Activated gamma-delta T cell (primary cell): ENCODE results near the gene ALPP.
"Not testable (repeated sequence)": the region's sequence is repeated elsewhere in the genome, so short reads cannot be mapped to it uniquely, and the experiment has no call there.

Experiments used
- DNase-seq: peaks from one replicate; lab custom pipeline; 2025; lab: John Stamatoyannopoulos, UW

Gene ALPP

DNA sequence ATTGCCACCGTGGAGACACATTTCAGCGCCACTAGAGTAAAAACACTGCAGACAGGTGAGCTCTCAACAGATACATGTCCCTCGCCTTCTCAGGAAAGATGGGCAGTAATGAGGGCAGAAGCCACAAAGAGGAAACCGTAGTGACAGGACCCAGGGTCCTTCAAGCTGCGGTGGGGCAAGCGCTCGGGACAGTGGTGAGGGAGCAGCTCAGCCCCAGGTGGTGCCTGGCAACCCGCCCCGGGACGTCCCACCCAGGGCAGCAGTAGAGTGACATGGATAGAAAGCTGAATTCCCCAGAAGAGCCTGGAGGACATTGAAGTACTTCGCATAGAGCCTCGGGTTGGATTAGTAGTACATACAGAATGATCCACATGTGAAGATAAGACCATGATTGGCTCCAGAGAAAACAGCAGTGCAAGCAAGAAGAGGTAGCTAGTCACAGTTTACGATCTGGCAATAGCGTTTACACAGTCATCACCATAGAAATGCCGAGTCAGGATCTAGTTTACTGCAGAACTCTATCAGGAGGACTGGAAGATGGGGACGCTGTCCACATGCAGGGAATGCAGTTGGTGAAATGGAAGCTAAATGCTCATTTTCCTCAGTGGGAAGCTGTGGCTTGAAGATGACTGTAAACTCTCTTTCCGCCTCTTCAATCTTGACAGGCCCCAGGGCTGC is 37.4 kb upstream of the ALPP start:
- DNase-seq: no peak

DNA sequence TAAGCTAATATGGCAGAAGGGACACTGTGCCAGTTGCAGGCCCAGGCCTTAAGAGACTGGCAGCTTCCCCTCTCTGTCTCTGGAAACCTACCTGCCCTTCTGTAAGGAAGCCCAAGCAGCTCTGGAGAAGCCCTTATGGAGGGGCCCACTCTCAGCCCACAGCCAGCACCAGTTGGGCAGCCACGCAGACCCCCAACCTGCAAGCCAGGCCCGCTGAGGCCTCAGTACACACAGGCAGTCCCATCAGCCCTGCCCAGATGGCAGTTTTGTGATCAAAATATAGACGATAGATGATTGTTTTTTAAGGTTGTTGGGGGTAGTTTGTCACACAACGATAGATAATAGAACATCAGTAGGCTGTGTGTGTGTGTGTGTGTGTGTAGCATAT is 36.8 kb upstream of the ALPP start:
- no peak for DNase-seq

DNA sequence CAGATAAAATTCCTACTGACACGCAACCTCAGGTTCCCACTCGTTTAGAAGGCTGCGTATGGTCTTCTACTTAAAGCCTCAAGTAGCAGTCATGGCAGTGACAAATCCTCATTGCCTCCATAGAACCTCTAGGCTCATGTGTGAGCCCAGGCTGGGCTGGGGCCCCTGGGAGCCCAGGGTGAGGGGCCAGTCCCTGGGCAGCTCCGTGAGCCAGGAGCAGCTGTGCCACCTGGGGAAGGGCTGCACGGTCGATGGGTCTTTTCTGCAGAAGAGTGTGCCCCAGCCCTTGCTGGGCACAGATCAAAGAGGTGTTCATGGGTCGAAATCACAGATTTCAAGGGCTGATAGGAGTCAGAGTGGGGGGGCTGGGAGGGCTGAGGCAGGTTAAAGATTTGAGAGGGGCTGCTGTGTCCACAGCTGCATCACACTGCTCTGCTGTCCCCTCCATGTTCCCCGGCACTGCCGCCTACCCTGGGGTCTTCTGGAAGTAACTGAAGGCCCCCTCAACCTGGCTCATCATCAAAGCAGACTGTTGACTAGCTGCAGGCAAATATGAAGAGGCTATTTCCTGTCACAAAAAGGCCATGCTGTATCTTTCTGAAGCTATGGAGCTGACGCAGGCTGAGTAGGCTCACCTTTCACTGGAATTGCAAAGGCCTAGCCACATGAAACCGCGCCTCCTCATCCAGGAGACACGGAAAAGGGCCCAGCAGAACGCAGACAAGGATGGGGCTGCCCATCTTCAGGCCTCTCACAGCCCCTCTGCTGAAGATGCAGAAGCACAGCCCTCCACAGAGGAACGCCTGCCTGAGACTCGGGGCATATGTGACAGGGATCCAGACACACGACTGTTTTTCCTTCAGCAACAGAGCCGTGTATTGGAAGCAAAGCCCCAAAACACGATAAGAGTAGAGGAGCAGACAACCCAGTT is 35.7 kb upstream of the ALPP start:
- no peak for DNase-seq

DNA sequence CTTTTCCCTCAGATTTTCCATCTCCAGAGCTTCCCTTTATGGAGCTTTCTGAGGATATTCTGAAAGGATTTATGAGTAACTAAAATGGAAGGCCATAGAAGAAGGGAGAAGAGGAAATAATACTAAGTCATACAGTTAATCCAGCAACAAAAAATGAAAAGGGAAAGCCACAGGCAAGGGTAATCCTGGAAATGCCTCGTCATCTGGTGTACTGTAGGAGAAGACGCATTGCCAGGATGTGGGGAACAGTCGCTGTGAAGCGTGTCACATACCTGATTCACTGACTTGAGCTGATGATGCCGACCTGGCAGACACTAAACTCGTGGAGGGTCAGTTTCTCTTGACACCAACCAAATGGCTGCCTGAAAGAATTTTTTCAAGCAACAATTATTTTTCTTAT is 34.7 kb upstream of the ALPP start:
- DNase-seq: no peak

DNA sequence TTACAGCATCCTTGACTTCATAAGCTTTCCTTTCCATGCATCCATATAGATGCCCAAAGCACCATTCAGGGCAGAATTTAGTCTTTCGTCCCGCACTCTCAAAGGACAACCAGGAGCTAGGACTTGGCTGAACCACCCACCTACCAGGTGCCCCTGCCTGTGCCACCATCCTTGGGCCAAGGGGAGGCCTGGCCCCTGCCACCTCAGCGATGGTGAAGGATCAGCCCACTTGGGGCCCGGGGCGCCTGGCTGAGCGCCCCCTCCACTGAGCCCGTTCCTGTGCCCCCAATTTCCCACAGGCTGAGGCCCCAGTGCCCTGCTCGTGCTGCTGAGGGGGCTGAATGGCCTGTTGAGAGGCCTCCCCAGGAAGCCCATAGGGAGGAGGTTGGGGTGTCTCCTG is 33.3 kb upstream of the ALPP start:
- no peak for DNase-seq

DNA sequence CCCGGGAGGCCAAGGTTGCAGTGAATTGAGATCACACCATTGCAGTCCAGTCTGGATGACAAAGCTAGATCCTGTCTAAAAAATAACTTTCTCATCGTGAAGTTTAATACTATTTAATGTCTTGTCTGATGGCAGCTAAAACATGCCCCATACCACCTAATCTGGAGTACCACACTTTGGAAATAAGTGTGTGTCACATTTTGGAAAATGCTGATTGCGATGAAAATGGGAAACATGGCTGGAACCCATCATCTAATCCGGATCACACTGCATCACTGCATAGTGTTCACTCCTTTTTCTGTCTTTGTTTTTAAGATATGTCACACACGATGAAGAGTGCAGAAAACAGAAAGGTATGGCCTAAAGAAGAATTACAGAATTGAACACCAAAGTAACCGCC is 31.2 kb upstream of the ALPP start:
- DNase-seq: no peak

DNA sequence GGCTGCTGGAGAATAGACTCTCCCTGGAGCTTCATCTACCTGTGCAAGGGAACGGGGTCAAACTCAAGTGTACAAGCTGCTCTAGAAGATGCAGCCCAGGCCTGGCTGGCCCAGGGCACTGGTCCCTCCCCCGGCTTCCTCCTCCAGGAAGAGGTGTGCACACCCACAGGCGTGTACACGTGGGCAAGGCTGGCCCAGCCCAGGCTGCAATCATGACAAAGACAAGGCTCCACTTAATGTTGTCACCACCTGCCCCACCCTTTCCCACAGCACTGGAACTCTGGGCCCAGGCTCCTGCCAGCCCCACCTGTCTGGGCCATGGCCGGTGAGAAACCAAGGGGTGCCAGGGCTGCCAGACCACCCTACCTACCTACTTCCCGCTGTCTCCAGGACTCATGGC is 29.6 kb upstream of the ALPP start:
- DNase-seq: no peak

DNA sequence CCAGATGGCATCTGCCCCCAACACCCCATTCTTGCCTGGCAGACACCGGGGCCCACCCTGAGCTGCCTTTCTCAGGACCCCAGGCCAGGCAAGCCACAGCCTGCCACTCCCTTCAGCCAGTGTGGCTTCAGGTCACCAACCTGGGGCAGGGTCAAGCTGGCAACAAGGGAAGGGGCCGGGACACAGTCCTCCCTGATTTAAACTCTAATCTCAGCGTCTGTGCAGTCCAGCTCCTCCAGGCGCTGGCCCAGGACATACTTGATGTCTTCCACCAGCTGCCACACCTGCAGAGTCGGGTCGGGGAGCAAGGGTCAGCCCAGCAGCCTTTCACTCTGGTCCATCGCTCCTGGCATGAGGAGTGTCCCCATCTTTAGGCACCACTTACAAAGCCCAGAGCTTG is 29.0 kb upstream of the ALPP start:
- DNase-seq: no peak

DNA sequence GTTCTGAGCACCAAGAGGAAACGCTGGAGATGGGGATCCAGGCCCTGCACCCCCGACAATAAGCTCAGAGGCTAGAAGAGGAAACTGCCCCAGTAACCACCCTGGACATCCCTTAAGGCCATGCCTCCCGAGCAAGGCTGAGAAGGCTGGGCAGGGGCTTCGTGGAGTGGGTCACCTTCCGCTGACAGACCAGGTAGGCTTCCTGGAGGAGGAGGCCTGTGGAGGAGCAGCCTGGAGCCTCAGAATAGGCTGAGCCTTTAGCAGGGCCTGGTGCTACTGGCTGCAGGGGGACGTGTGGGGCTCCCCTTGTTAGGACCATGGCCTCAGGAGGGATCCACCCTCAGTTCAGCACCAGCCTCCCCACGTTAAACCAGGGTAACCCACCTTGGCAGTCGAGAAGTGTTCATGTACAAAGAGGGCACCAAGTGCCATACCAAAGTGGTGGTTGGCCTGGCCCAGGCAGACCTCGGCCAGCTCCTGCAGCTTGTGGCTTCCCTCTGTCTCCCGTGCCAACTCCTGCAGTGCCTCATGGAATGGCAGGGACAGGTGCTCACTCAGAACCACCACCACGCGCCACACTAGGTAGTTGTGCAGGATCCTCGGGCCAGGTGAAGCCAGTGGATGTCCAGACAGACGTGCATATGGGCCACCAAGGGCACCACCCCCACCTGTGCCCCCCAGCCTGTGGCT is 28.5 kb upstream of the ALPP start:
- no peak for DNase-seq

DNA sequence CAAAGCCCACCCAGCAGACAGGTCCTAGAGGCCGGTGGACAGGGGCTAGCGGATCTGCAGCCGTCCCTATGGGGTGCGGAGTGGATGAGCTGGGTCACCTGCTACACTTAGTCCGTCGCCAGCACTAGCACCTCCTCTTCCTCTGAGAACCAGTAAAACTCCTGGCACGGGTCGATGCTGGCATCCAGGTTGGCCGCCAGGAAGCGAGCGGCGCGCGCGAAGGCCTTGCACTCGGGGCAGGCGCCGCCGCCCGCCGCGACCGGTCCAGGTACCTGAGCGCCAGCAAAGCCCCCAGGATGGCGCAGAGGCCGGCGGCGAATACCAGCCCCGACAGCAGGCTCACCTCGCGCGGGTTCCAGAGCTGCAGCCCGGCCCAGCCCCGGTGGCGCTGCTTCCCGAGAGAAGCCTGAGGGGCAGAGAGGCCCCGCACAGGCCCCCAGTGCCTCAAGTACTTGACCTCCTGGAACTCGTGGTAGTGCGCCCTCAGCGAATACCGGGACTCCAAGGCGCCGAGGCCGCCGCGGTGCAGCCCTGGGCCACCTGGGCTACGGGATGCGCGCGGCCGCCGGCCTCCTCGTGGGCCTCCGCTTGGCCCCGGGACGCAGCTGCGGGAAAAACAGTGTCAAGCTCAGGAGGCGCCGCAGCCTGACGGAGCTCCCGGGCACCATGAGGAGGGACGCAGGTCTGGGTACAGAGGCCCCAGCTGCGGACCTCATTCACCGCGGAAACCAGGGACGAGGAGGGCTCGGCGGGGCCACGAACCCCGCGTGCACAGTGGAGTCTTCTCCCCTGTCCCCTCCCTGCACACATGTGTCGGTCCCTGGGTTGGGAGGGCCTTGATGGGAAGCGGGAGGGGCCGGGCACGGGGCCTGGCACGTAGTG is 27.5 kb upstream of the ALPP start:
- no peak for DNase-seq

DNA sequence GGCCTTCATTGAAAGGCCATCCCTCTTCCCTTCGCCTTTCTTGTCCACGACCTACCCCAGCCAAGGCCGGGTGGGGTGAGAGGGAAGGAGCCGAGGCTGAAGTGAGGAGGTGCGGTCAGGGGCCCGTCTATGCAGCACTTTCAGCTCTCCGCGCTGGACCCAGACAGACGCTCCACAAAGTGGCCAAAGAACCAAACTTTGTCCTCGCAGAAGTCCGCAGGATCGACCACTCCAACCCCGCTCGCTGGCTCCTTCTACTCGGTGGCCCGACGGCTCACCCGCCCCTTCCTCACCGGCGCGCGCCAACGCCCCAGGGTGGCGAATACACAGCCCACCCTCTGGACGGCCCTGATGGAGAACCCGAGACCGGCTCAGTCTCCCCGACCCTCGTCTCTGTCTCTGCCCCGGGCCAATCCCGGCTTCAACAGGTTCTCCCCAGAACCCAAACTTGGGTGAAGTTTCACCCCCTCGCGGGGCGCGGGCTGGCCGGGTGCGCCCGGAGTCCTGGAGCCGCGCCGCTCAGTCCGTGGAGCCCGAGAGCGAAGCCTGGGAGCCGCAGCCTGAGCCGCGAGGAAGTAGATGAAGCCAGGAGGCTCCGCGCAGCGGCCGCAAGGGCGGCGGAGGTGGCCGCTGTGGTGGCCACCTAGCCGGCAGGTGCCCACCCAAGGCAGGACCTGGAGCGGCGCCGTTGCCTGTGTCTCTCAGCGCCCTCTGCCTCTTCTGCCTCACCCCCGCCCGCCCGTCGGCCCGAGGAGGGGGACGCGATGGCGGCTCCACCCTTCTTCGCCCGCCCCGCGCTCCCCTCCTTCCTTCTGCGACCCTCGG is 26.7 kb upstream of the ALPP start:
- no peak for DNase-seq

DNA sequence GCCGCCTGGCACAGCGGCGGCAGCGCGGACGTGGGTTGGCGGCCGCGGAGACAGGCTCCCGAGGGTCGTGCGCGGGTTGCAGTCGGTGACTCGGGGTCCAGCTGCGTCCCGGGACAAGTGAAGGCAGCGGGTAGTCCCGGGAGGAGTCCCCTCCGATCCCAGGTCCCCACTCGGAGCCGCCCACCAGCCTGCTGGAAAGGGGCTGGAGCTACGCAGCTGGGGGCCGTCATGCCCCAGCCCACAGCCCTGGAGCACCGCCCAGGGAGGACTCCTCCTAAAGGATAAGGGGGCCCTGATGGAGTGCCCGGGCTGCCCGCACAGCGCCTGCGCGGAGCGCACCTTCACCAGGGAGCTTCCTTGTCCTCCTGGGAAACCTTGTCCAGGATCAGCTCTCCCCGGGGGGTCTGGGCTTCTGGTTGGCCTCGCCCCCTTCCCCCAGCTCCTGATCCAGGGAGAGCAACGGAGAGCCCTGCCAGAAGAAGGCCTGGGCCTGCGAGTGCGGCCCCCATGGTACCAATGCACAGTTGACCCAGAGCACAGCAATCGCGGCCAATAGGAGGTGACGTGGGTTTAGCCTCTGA is 25.9 kb upstream of the ALPP start:
- DNase-seq: no peak

DNA sequence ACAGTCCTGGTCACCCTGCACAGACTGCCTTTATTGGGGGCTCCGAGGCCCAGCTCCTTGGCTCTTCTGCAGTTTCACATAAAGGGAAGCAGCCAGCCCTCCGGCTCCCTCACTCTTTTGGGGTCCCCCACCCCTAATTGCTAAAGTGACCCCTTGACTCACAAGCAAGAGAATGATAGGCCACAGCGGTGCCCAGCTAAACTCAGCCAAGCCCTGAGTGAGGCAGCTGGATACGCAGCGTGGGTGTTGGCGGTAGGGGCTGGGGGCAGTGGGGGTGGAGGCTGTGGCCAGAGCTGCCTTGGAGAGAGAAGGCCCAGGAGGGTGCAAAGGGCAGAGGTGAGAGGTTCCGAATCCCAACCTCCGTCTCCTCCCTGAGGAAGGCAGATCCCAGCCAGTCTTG is 25.5 kb upstream of the ALPP start:
- no peak for DNase-seq

DNA sequence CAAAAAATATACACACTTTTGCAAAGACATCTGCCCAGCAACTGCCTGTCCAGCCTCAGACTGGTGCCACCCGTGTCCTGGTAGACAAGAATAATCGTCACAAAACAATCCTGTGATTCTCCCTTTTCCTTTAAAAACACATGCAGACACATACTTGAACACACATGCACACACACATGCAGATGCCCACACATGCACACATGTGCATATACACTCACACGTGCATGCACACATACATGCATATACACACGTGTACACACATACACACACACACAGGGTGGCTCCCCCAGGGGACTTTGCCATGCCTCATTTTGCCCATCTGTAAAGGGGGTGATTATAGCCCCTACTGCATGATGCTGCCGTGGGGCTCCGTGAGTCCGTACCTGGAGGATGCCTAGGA is 24.9 kb upstream of the ALPP start:
- DNase-seq: no peak

DNA sequence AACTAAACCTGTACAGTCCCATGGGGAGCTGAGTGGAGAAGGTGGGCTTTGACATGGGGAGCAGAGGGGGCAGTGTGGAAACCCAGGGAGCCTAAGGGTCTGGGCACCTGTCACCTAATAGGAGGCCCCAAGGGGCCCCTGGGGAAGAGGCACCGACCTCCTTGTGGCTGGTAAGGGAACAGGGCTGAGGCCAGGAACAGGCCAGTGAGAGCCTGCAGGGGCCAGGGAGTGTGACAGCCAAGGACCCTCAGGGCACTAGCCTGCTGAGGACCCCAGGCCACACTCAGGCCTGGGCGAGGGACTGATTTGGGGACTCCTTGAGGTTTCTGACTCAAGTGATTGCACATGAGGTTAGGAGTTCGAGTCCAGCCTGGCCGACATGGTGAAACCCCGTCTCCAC is 24.5 kb upstream of the ALPP start:
- no peak for DNase-seq

DNA sequence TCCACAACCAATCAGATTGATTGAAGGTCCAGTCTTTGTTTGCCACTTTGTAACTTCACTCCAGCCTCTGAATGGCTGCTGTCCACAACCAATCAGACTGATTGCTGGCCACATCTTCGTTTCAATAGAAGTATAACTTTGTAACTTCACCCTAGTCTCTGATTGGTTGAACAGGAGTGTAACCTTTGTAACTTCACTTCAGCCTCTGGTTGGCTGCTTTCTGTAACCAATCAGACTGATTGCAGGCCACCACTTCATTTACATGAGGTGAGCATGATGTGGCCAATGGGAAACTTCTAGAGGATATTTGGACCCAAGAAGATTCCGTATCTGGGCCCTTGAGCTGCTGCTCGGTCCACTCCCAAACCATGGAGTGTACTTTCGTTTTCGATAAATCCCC is 16.9 kb upstream of the ALPP start:
- no peak for DNase-seq

DNA sequence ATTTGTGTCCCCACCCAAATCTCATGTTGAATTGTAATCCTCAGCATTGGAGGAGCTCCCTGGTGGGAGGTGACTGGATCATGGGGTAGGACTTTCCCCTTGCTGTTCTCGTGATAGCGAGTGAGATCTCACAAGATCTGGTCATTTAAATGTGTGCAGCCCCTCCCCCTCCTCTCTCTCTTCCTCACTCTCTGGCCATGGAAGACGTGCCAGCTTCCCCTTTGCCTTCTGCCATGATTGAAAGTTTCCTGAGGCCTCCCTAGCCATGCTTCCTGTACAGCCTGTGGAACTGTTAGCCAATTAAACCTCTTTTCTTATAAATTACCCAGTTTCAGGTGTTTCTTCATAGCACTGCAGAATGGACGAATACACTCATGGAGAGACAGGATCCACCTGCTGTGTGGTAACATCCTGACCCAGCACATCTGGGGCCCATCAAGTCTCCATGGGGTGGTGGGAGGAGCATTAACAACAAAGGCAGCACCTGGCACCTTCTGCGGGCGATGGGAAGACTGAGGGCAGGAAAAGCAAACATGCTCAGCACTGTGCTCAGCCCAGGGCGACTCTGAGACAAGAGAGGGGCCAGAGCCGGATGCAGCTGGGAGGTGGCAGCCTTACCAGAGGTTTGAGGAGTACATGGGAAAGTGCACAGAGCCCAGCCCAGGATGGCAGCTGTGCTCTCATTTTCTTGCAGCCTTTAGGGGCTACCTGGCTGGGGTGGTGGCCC is 16.2 kb upstream of the ALPP start:
- DNase-seq: no peak

DNA sequence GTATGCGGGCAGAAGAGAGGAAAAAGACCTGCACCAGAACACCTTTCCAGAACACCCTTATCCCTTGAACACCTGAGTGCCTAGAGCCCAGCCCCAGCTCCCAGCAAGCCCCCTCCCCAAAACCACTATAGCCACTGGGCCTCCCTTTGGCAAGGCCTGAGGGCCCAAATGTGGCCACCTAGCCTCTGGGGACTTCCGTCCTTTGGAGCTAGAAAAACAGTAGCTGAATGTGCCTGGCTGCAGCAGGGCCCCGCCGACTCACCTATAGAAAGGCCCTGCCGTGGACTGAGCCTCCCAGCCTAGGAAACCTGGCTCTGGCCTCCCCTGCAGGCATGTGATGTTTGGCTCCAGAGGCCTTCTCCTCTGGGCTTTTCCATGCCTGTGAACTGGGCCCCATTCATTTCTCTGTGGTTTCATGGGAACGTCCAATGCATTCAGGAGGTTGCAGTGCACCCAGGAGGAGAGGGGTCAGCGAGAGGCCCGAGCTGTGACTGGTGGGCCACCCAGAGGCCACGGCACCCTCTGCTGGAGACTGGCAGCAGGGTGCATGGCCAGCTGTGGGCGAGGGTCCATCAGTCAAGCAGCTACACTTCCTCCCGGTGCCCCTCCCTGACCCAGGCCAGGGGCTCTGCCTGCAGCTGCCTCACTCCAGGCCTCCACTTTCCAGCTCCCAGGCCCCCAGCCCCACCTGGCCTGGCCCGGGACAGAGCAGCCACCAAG is 15.3 kb upstream of the ALPP start:
- not testable (repeated sequence) for DNase-seq
